Activated CD4-positive, alpha-beta memory T cell treated with anti-CD3 and anti-CD28 coated beads, Interleukin-2, amount 10 ng/mL, durations not matched to agents 7 days and 5 days (primary cell): Measurements from ENCODE around the gene C2orf15. TPM values are rescaled to one million over a fixed set of nuclear protein-coding genes. Genes with fewer than 3 reads are reported as not detected.

Experiments
- total RNA-seq, 2 experiments: library from RNA; stranded (reverse); gene quantifications; one replicate each; pipeline ENCODE4 v1.2.3, GENCODE V29; 2021

C2orf15 gene
- total RNA-seq, 2 experiments from 2014 or later: 0.18 to 0.35 TPM

Other genes with a start within 250 kb of the C2orf15 start
- under 1 TPM; 0.18 to 0.20 TPM for gene CRACDL, start 205.5 kb upstream of the C2orf15 start, total RNA-seq
- 1 to 10 TPM; 3.7 to 5.4 TPM for gene TSGA10, start 13.2 kb downstream of the C2orf15 start, total RNA-seq
- 1 to 10 TPM; 6.7 to 7.3 TPM for gene LIPT1, start 13.3 kb downstream of the C2orf15 start, total RNA-seq
- 10 to 100 TPM; 63.3 to 67.3 TPM for gene MITD1, start 39.4 kb downstream of the C2orf15 start, total RNA-seq
- 10 to 100 TPM; 21.1 to 22.2 TPM for gene MRPL30, start 39.5 kb downstream of the C2orf15 start, total RNA-seq
- gene LYG2, start 114.0 kb downstream of the C2orf15 start, total RNA-seq: not detected
- 1 to 10 TPM in 1 of 2 experiments, under 1 TPM in 1; 0.88 to 1.2 TPM for gene LYG1, start 159.5 kb downstream of the C2orf15 start, total RNA-seq
- 10 to 100 TPM; 29.9 to 34.2 TPM for gene TXNDC9, start 194.6 kb downstream of the C2orf15 start, total RNA-seq
- gene EIF5B, start 195.7 kb downstream of the C2orf15 start, total RNA-seq: 10 to 100 TPM; 37.3 to 38.3 TPM